Endodermal cell (in vitro differentiated cells): ENCODE measurements around the gene CDH8. TPM values are rescaled to one million over a fixed set of nuclear protein-coding genes. Genes with fewer than 3 reads are reported as not detected.

Experiments
- DNase-seq: peaks from one replicate; pipeline ENCODE4 v3.0.0-alpha.2; 2017
- H3K27ac ChIP-seq: 2 replicates; pipeline ENCODE4 v1.5.1; 2013; ENCODE audit warnings: mild to moderate bottlenecking, low read depth, low read length, moderate library complexity
- H3K27me3 ChIP-seq: 2 replicates; pipeline ENCODE4 v1.6.1; 2013; ENCODE audit warnings: mild to moderate bottlenecking, low read length, moderate library complexity; ENCODE audit not compliant: insufficient read depth, control insufficient read depth, poor library complexity, severe bottlenecking
- H3K36me3 ChIP-seq: 2 replicates; pipeline ENCODE4 v1.7.0; 2013; ENCODE audit warnings: mild to moderate bottlenecking, low read length, moderate library complexity; ENCODE audit not compliant: control insufficient read depth, insufficient read depth
- H3K4me1 ChIP-seq: one replicate; pipeline ENCODE4 v1.7.0; 2013; ENCODE audit warnings: low read length; ENCODE audit not compliant: control insufficient read depth, insufficient read depth
- H3K4me3 ChIP-seq: 2 replicates; pipeline ENCODE4 v1.5.1; 2013; ENCODE audit warnings: mild to moderate bottlenecking, low read length, moderate library complexity
- H3K9ac ChIP-seq: 2 replicates; pipeline ENCODE4 v1.6.1; 2013; ENCODE audit warnings: mild to moderate bottlenecking, low read length, moderate library complexity; ENCODE audit not compliant: poor library complexity, severe bottlenecking; ENCODE audit errors: extremely low read depth
- H3K9me3 ChIP-seq: 2 replicates; pipeline ENCODE4 v1.6.1; 2013; ENCODE audit warnings: mild to moderate bottlenecking, low read length, moderate library complexity; ENCODE audit not compliant: control insufficient read depth
- H3K27ac Mint-ChIP-seq: 2 replicates; pipeline ENCODE4 v1.8.0; 2020; ENCODE audit warnings: mixed read lengths
- H3K27me3 Mint-ChIP-seq: 2 replicates; pipeline ENCODE4 v1.8.0; 2021; ENCODE audit warnings: mild to moderate bottlenecking, mixed read lengths; ENCODE audit not compliant: insufficient read depth
- H3K36me3 Mint-ChIP-seq: 2 replicates; pipeline ENCODE4 v1.8.0; 2020; ENCODE audit warnings: low read depth, mixed read lengths
- H3K4me1 Mint-ChIP-seq: 2 replicates; pipeline ENCODE4 v1.8.0; 2020; ENCODE audit warnings: mixed read lengths
- H3K4me3 Mint-ChIP-seq: 2 replicates; pipeline ENCODE4 v1.8.0; 2020; ENCODE audit warnings: mild to moderate bottlenecking, moderate library complexity, mixed read lengths
- H3K9me3 Mint-ChIP-seq: 2 replicates; pipeline ENCODE4 v1.8.0; 2020; ENCODE audit warnings: mild to moderate bottlenecking, mixed read lengths
- CTCF ChIP-seq: fragments of 200-600 bp; sonication (generic); conservative IDR thresholded peaks from 2 replicates; pipeline ENCODE4 v1.5.0; 2021; ENCODE audit warnings: antibody characterized with exemption, mild to moderate bottlenecking
- WGBS, 2 experiments: methylation state at CpG; one replicate each; pipeline versions ENCODE4 v1.1.5 to v1.1.7; 2013; ENCODE audit warnings: missing lambda C conversion rate in 2 of 2, mixed read lengths in 1 of 2; ENCODE audit not compliant: insufficient coverage in 1 of 2, insufficient read length in 1 of 2; 5-methylcytosine and 5-hydroxymethylcytosine counted together
- total RNA-seq, 2 donors: library from RNA; stranded (reverse); fragmentation: NEBNext Ultra II Directional in 1 of 2; extraction: Animal tissue kit (Norgen Biotek cat#: 25700) in 1 of 2; gene quantifications; 2 replicates in 1 of 2; 3 replicates in 1 of 2; pipeline ENCODE4 v1.2.1, GENCODE V29; 2021

The CDH8 gene
- total RNA-seq, 2 donors from 2014 or later = 13.9 to 27.2 TPM

GRCh38 chr16:61998460-61998859, 37.8 kb downstream of the CDH8 start:
- no peak overlapping the region for H3K4me3 ChIP-seq
- H3K4me1 Mint-ChIP-seq = peaks cover 8% of the 10 kb centered on the region
- DNase-seq = no peak
- no peak overlapping the region for H3K9ac ChIP-seq
- 96 to 100% methylated on average over 1 to 2 of the region's 2 CpGs for WGBS, 2 experiments
- H3K36me3 ChIP-seq = no peaks in the 10 kb centered on the region
- H3K27me3 ChIP-seq = no peaks in the 10 kb centered on the region
- H3K4me3 Mint-ChIP-seq = no peak overlapping the region
- H3K27me3 Mint-ChIP-seq = no peaks in the 10 kb centered on the region
- H3K9me3 Mint-ChIP-seq = no peaks in the 10 kb centered on the region
- TF ChIP-seq CTCF = no peak
- H3K36me3 Mint-ChIP-seq = no peaks in the 10 kb centered on the region
- H3K4me1 ChIP-seq = no peaks in the 10 kb centered on the region
- H3K9me3 ChIP-seq = no peaks in the 10 kb centered on the region
- no peak overlapping the region for H3K27ac ChIP-seq
- no peak overlapping the region for H3K27ac Mint-ChIP-seq

GRCh38 chr16:61993108-61993507, 43.1 kb downstream of the CDH8 start:
- H3K4me1 Mint-ChIP-seq = peaks cover 17% of the 10 kb centered on the region
- H3K9ac ChIP-seq = no peak overlapping the region
- H3K27me3 ChIP-seq = peaks cover 4% of the 10 kb centered on the region
- peaks cover 30% of the 10 kb centered on the region for H3K27me3 Mint-ChIP-seq
- H3K27ac Mint-ChIP-seq = no peak overlapping the region
- H3K27ac ChIP-seq = no peak overlapping the region
- no peaks in the 10 kb centered on the region for H3K9me3 ChIP-seq
- no peak for DNase-seq
- no peak for TF ChIP-seq CTCF
- WGBS, 2 experiments = 71% methylated on average over 3 of the region's 3 CpGs; no CpG with 5 or more reads in 1 of the 2 experiments
- H3K4me3 ChIP-seq = no peak overlapping the region
- H3K9me3 Mint-ChIP-seq = peaks cover 2% of the 10 kb centered on the region
- H3K36me3 ChIP-seq = no peaks in the 10 kb centered on the region
- no peaks in the 10 kb centered on the region for H3K36me3 Mint-ChIP-seq
- H3K4me3 Mint-ChIP-seq = no peak overlapping the region
- H3K4me1 ChIP-seq = no peaks in the 10 kb centered on the region

- Mint-ChIP-seq H3K4me1 (peaks cover 18% of the 10 kb centered on the region), H3K27me3 (peaks cover 58% of the 10 kb centered on the region), H3K27ac (no peak overlapping the region), H3K36me3 (no peaks in the 10 kb centered on the region), H3K4me3 (no peak overlapping the region), H3K9me3 (peaks cover 2% of the 10 kb centered on the region)
- no peak for TF ChIP-seq CTCF
- no peak for DNase-seq
- Histone ChIP-seq H3K36me3 (no peaks in the 10 kb centered on the region), H3K4me1 (peaks cover 3% of the 10 kb centered on the region), H3K4me3 (no peak overlapping the region), H3K9ac (no peak overlapping the region), H3K27me3 (peaks cover 4% of the 10 kb centered on the region), H3K9me3 (no peaks in the 10 kb centered on the region), H3K27ac (no peak overlapping the region)
- WGBS, 2 experiments = 100% methylated on average over 1 to 6 of the region's 6 CpGs
Measured at GRCh38 chr16:61987474-61988012, 48.7 kb downstream of the CDH8 start.
